ENCODE results near the gene SCUBE3. TPM values are rescaled to one million over a fixed set of nuclear protein-coding genes. Genes with fewer than 3 reads are reported as not detected.

Gene SCUBE3
- total RNA-seq, 1 donor from 2014 or later = 1.8 TPM

DNA sequence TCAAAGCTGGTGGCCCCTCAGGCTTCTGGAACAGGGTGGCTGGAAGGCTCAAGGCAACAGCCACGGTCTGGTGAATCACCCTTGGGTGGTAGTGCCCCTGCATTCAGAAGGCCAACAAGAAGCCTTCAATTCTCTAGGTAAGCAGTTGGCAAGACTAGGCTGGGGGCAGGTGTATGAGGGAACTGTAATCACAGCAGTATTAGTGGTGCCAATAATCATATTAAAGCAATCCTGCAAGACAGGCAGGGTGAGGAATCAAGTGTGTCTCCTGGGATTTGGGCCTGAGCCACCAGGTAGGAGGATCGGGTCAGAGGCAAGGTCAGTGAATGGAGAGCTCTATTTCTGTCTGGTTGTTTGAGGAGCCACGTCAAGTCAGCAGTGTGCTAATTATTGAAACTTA lies 24.9 kb upstream of the SCUBE3 start:
- Histone ChIP-seq H3K4me3 (ENCODE audit: low read depth, low read length) (no peak overlapping the region), H3K36me3 (ENCODE audit: control insufficient read depth, insufficient read depth, low read length) (no peaks in the 10 kb centered on the region), H3K27me3 (ENCODE audit: control insufficient read depth, insufficient read depth, low read length) (no peaks in the 10 kb centered on the region)
- TF ChIP-seq CTCF (IDR thresholded peaks at IDR 0.05; ENCODE audit: insufficient read depth, low read length, poor library complexity, severe bottlenecking) = no peak
- DNase-seq (ENCODE audit: low read depth) = no peak

GRCh38 chr6:35190306-35190705 lies 23.4 kb upstream of the SCUBE3 start:
- no peaks in the 10 kb centered on the region for H3K27me3 ChIP-seq (ENCODE audit: control insufficient read depth, insufficient read depth, low read length)
- H3K4me3 ChIP-seq (ENCODE audit: low read depth, low read length) = no peak overlapping the region
- no peaks in the 10 kb centered on the region for H3K36me3 ChIP-seq (ENCODE audit: control insufficient read depth, insufficient read depth, low read length)
- DNase-seq (ENCODE audit: low read depth) = no peak
- TF ChIP-seq CTCF (IDR thresholded peaks at IDR 0.05; ENCODE audit: insufficient read depth, low read length, poor library complexity, severe bottlenecking) = no peak

GRCh38 chr6:35191889-35192288 lies 21.9 kb upstream of the SCUBE3 start:
- H3K27me3 ChIP-seq (ENCODE audit: control insufficient read depth, insufficient read depth, low read length) = no peaks in the 10 kb centered on the region

DNA sequence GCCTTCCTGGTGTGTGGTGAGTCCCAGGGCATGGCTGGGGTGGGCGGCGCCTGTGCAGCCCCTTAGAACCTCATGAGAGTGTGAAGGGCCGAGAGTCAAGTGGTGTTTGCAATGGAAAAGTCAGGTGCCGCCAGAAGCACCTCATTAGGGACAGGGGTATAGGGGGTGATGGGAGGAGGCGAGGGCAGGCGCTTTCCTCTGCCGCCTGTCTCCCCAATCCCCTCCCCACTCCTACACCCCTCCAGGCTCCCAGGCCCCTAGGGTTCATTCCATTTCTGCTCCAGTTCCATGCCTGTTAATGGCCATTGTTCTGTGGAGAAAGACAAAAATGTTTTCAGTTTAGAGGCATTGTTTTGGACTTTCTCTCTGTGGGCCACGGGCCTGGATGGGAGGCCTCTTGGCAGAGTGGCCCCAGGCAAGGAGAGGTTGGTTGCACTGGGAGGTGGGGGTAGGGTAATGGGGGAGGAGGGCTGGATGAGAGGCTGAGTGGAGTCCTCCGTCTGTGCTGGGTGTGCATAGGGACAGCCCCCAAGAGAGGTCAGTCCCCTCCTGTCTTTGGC lies 21.4 kb upstream of the SCUBE3 start:
- no peak for TF ChIP-seq CTCF (IDR thresholded peaks at IDR 0.05; ENCODE audit: insufficient read depth, low read length, poor library complexity, severe bottlenecking)
- DNase-seq (ENCODE audit: low read depth) = no peak
- Histone ChIP-seq H3K4me3 (ENCODE audit: low read depth, low read length) (no peak overlapping the region), H3K36me3 (ENCODE audit: control insufficient read depth, insufficient read depth, low read length) (no peaks in the 10 kb centered on the region), H3K27me3 (ENCODE audit: control insufficient read depth, insufficient read depth, low read length) (no peaks in the 10 kb centered on the region)

More at GRCh38 chr6:35191889-35192288, 21.9 kb upstream of the SCUBE3 start:
- H3K36me3 ChIP-seq (ENCODE audit: control insufficient read depth, insufficient read depth, low read length) = no peaks in the 10 kb centered on the region
- DNase-seq (ENCODE audit: low read depth) = no peak
- TF ChIP-seq CTCF (IDR thresholded peaks at IDR 0.05; ENCODE audit: insufficient read depth, low read length, poor library complexity, severe bottlenecking) = no peak
- no peak overlapping the region for H3K4me3 ChIP-seq (ENCODE audit: low read depth, low read length)

GRCh38 chr6:35194390-35194789 lies 19.4 kb upstream of the SCUBE3 start:
- H3K27me3 ChIP-seq (ENCODE audit: control insufficient read depth, insufficient read depth, low read length) = no peaks in the 10 kb centered on the region
- H3K4me3 ChIP-seq (ENCODE audit: low read depth, low read length) = no peak overlapping the region
- no peak for TF ChIP-seq CTCF (IDR thresholded peaks at IDR 0.05; ENCODE audit: insufficient read depth, low read length, poor library complexity, severe bottlenecking)
- no peak for DNase-seq (ENCODE audit: low read depth)
- H3K36me3 ChIP-seq (ENCODE audit: control insufficient read depth, insufficient read depth, low read length) = no peaks in the 10 kb centered on the region

DNA sequence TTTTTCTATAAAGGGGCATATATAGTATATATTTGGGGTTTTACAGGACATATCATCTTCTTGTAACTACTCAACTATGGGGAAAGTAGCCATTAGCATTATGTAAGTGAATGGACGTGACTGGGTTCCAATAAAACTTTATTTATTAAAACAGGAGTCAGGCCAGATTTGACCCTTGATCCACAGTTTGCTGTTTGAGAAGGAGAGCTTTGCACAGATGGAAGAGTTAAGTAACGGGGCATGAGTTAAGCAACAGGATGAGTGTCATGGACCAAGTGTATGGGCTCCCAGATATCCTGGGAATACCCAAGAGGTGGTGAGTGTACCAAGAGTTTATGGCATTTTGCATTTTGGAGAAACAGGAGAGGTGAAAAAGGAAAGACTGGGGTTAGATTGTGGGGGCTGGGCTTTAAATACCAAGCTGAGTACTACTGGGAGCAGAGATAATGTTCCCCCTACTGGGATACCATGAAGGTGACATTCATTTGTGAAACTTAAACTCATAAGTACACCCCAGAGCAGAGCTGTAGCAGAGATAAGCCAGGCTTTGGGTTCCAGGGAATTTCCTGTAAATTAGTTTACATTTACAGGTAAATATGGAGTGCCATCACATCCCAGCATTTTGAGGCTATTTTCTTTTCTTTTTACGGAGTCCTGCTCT lies 18.5 kb upstream of the SCUBE3 start:
- H3K27me3 ChIP-seq (ENCODE audit: control insufficient read depth, insufficient read depth, low read length) = no peaks in the 10 kb centered on the region
- no peak overlapping the region for H3K4me3 ChIP-seq (ENCODE audit: low read depth, low read length)
- TF ChIP-seq CTCF (IDR thresholded peaks at IDR 0.05; ENCODE audit: insufficient read depth, low read length, poor library complexity, severe bottlenecking) = no peak
- no peak for DNase-seq (ENCODE audit: low read depth)
- H3K36me3 ChIP-seq (ENCODE audit: control insufficient read depth, insufficient read depth, low read length) = no peaks in the 10 kb centered on the region
